Measurements from ENCODE around the gene LDAH.

DNA sequence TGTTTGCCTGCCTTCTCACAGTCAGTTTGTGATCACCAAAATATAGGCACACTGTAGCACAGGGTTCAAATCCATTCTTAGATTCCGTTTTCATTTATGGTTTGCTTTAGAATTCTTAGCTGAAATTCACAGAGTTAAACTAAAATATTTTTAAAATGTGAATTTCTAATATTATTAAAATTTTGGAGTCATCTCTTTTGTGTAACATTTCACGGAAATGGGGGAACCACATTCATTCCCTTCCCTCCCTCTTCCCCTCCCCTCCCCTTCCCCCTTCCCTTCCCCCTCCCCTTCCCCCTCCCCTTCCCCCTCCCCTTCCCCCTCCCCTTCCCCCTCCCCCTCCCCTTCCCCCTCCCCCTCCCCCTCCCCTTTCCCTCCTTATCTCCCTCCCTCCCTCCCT is 11.4 kb upstream of the LDAH start:
- TF ChIP-seq, protein P1, sequence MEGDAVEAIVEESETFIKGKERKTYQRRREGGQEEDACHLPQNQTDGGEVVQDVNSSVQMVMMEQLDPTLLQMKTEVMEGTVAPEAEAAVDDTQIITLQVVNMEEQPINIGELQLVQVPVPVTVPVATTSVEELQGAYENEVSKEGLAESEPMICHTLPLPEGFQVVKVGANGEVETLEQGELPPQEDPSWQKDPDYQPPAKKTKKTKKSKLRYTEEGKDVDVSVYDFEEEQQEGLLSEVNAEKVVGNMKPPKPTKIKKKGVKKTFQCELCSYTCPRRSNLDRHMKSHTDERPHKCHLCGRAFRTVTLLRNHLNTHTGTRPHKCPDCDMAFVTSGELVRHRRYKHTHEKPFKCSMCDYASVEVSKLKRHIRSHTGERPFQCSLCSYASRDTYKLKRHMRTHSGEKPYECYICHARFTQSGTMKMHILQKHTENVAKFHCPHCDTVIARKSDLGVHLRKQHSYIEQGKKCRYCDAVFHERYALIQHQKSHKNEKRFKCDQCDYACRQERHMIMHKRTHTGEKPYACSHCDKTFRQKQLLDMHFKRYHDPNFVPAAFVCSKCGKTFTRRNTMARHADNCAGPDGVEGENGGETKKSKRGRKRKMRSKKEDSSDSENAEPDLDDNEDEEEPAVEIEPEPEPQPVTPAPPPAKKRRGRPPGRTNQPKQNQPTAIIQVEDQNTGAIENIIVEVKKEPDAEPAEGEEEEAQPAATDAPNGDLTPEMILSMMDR (IDR thresholded peaks at IDR 0.05; ENCODE audit: borderline replicate concordance, extremely low read depth, low read length, poor library complexity, severe bottlenecking) = no peak
- no peak for TF ChIP-seq EZH2 (IDR thresholded peaks at IDR 0.05; ENCODE audit: borderline replicate concordance, low read depth, low read length, severe bottlenecking)

All from DND-41 (cell line).